ENCODE data around the gene ODAD2. TPM values are rescaled to one million over a fixed set of nuclear protein-coding genes. Genes with fewer than 3 reads are reported as not detected.

The ODAD2 gene
- total and polyA plus RNA-seq, 2 of the 8 experiments (the other 6 are each of a cell fraction or from before 2014, with no cell fraction given): 0.95 to 4.3 TPM

DNA sequence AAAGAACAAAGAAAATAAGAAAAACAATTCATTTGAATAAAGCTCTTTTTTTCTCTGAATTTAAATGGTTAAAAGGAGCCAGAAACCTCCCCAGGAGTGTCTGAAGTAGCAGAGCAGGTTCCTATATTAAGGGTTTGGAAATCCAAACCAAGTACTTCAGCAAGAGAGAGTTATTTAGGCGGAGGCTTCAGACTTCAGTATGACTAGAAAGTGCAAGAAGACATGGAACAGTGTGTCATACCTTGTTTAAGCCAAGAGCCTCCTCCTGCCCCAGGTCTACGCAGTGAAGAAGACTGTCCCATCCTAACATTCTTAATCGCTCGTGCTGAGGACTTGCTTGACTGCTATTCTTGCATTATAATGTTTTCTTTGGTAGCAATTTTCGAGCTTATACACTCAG, 51.3 kb downstream of the ODAD2 start:
- no peak overlapping the region for H4K5ac ChIP-seq (ENCODE audit: insufficient read length, low read depth, low read length)
- no peak overlapping the region for H3K18ac ChIP-seq (ENCODE audit: extremely low read depth, low read length)
- no peaks in the 10 kb centered on the region for H3K79me1 ChIP-seq (ENCODE audit: low read depth, low read length)
- FAIRE-seq (no peak), DNase-seq (ENCODE audit: low read depth in 1 of 2, low spot score in 2 of 2) (no peak)
- H3K56ac ChIP-seq (replicated peaks; ENCODE audit: insufficient read length, low read depth, low read length): no peak overlapping the region
- no peak overlapping the region for H3K4ac ChIP-seq (replicated peaks; ENCODE audit: insufficient read length, low read depth, low read length)
- H3K14ac ChIP-seq (ENCODE audit: insufficient read length): no peak overlapping the region
- H3K9me3 ChIP-seq (ENCODE audit: insufficient read depth in 2 of 2, low read depth in 1 of 2, low read length in 1 of 2): no peaks in the 10 kb centered on the region
- H3K27ac ChIP-seq (ENCODE audit: low read depth, low read length): no peak overlapping the region
- no peak overlapping the region for H2BK15ac ChIP-seq (ENCODE audit: low read length)
- H2BK120ac ChIP-seq (replicated peaks; ENCODE audit: low read depth, low read length): no peak overlapping the region
- POLR2A ChIA-PET (ENCODE audit: partially characterized antibody): no interaction called here
- H4K91ac ChIP-seq (replicated peaks; ENCODE audit: insufficient read length, low read length): no peak overlapping the region
- 88% methylated on average over 5 of the region's 5 CpGs; no CpG with 5 or more reads in 1 of the 2 experiments for WGBS, 2 experiments (ENCODE audit: extremely low coverage in 1 of 2, insufficient coverage in 1 of 2, insufficient read length in 1 of 2, insufficient replicate concordance in 2 of 2, low coverage in 1 of 2, low lambda C conversion rate in 2 of 2, missing lambda C conversion rate in 1 of 2)
- H3K27me3 ChIP-seq (replicated peaks in 1 of 4; ENCODE audit: control insufficient read depth in 3 of 4, extremely low read depth in 1 of 4, insufficient read depth in 3 of 4, low read length in 3 of 4): no peaks in the 10 kb centered on the region
- no peaks in the 10 kb centered on the region; a peak in 1 of 7 replicates for H3K4me1 ChIP-seq (replicated peaks in 1 of 4; ENCODE audit: control insufficient read depth in 3 of 4, insufficient read depth in 4 of 4, low read length in 3 of 4)
- H3K23me2 ChIP-seq (ENCODE audit: low read depth, low read length): no peaks in the 10 kb centered on the region
- no peak for TF ChIP-seq SP1 (IDR thresholded peaks at IDR 0.05; ENCODE audit: low read depth, low read length)
- TF ChIP-seq ASH2L (IDR thresholded peaks at IDR 0.05; ENCODE audit: low read length): no peak
- TF ChIP-seq SIX5 (IDR thresholded peaks at IDR 0.05; ENCODE audit: low read depth, low read length): no peak
- TF ChIP-seq FOSL1 (IDR thresholded peaks at IDR 0.05; ENCODE audit: insufficient read depth, low read depth, low read length): no peak
- no peaks in the 10 kb centered on the region for H3K79me2 ChIP-seq (ENCODE audit: control insufficient read depth in 1 of 2, insufficient read depth in 2 of 2, low read length in 2 of 2)
- H3K4me3 ChIP-seq (ENCODE audit: extremely low read depth in 1 of 4, insufficient read depth in 2 of 4, low read depth in 3 of 4, low read length in 4 of 4): no peak overlapping the region
- H4K8ac ChIP-seq (ENCODE audit: extremely low read depth, insufficient read depth, low read length): no peak overlapping the region
- no peak overlapping the region for H3K4me2 ChIP-seq (ENCODE audit: insufficient read depth in 1 of 2, low read depth in 2 of 2, low read length in 2 of 2)
- H3K36me3 ChIP-seq (ENCODE audit: control insufficient read depth in 2 of 4, insufficient read depth in 4 of 4, low read length in 3 of 4): no peaks in the 10 kb centered on the region
- H3K23ac ChIP-seq (ENCODE audit: insufficient read length): no peak overlapping the region
- H2BK5ac ChIP-seq (ENCODE audit: low read depth, low read length): no peak overlapping the region
- no peak overlapping the region for H2AFZ ChIP-seq (ENCODE audit: low read length)
- CTCF ChIA-PET (ENCODE audit: partially characterized antibody): interaction anchor here (0.7 to 0.8 kb wide), 4 partner anchors 54 to 294 kb away, joined by 3 read pairs; no protein-coding TSS in a partner anchor
- H2AK5ac ChIP-seq (ENCODE audit: low read depth, low read length): no peak overlapping the region
- H4K20me1 ChIP-seq (replicated peaks in 1 of 2; ENCODE audit: control insufficient read depth in 1 of 2, insufficient read depth in 2 of 2, low read length in 2 of 2): peaks cover 0 to 1% of the 10 kb centered on the region in 2 experiments
- no peak overlapping the region for H2BK20ac ChIP-seq (ENCODE audit: low read length)
- no peak overlapping the region for H3K9ac ChIP-seq (replicated peaks in 1 of 4; ENCODE audit: extremely low read depth in 1 of 4, low read depth in 3 of 4, low read length in 3 of 4)
- no peak overlapping the region for H2BK12ac ChIP-seq (ENCODE audit: low read depth, low read length)

Measured in H1 (cell line).